Raji (cell line): ENCODE measurements around the gene PTPRU.

Experiments
- POLR2A ChIP-seq: IDR thresholded peaks from 2 replicates; pipeline ENCODE4 v1.6.1; 2011; ENCODE audit warnings: low read depth, low read length, control low read depth; ENCODE audit not compliant: insufficient read depth

The PTPRU gene

GRCh38 chr1:29361686-29362085, 125.4 kb downstream of the PTPRU start:
- no peak for TF ChIP-seq POLR2A

GRCh38 chr1:29362116-29362515, 125.8 kb downstream of the PTPRU start:
- no peak for TF ChIP-seq POLR2A

- no peak for TF ChIP-seq POLR2A
Observed at GRCh38 chr1:29362764-29363163, 126.4 kb downstream of the PTPRU start.

- no peak for TF ChIP-seq POLR2A
Observed at GRCh38 chr1:29363536-29363935, 127.2 kb downstream of the PTPRU start.

GRCh38 chr1:29364101-29364678, 127.9 kb downstream of the PTPRU start:
- TF ChIP-seq POLR2A, result no peak

GRCh38 chr1:29365906-29366670, 129.8 kb downstream of the PTPRU start:
- TF ChIP-seq POLR2A, result no peak

- TF ChIP-seq POLR2A, result no peak
Observed at GRCh38 chr1:29368936-29369932, 132.9 kb downstream of the PTPRU start.

GRCh38 chr1:29370067-29370466, 133.7 kb downstream of the PTPRU start:
- no peak for TF ChIP-seq POLR2A

- no peak for TF ChIP-seq POLR2A
Observed at GRCh38 chr1:29371332-29371731, 135.0 kb downstream of the PTPRU start.

GRCh38 chr1:29372108-29372507, 135.8 kb downstream of the PTPRU start:
- no peak for TF ChIP-seq POLR2A
